Skeletal muscle tissue (tissue), 4 donors: Measurements from ENCODE around the gene CNNM3. TPM values are rescaled to one million over a fixed set of nuclear protein-coding genes. Genes with fewer than 3 reads are reported as not detected.
A peak's percentile ranks its signal among the peaks of the same experiment; 100 is the strongest.

ENCODE experiments used
- H3K27ac ChIP-seq: one replicate; pipeline ENCODE4 v1.7.0; 2013; ENCODE audit warnings: mild to moderate bottlenecking, low read depth, low read length, inconsistent platforms
- H3K27me3 ChIP-seq, 3 donors: one replicate each; pipeline ENCODE4 v1.7.0; 2013; ENCODE audit warnings: low read length in 3 of 3; ENCODE audit not compliant: control insufficient read depth in 3 of 3, insufficient read depth in 3 of 3
- H3K36me3 ChIP-seq, 3 donors: one replicate each; pipeline ENCODE4 v1.7.0; 2013; ENCODE audit warnings: low read length in 3 of 3; ENCODE audit not compliant: control insufficient read depth in 3 of 3, insufficient read depth in 3 of 3
- H3K4me1 ChIP-seq, 3 donors: one replicate each; pipeline ENCODE4 v1.7.0; 2013; ENCODE audit warnings: low read length in 3 of 3, mild to moderate bottlenecking in 3 of 3; ENCODE audit not compliant: control insufficient read depth in 3 of 3, insufficient read depth in 3 of 3
- H3K4me3 ChIP-seq, 3 donors: one replicate each; pipeline ENCODE4 v1.7.0; 2013; ENCODE audit warnings: low read length in 3 of 3
- H3K9ac ChIP-seq, 3 donors: one replicate each; pipeline ENCODE4 v1.7.0; 2013; ENCODE audit warnings: low read length in 3 of 3, mild to moderate bottlenecking in 3 of 3, moderate library complexity in 2 of 3, low read depth in 1 of 3
- H3K9me3 ChIP-seq, 3 donors: one replicate each; pipeline ENCODE4 v1.7.0; 2013; ENCODE audit warnings: low read length in 3 of 3; ENCODE audit not compliant: control insufficient read depth in 3 of 3
- total RNA-seq: library from RNA; depleted of rRNA; stranded (reverse); fragments of >200 nt; gene quantifications from one replicate; pipeline ENCODE4 v1.2.3, GENCODE V29; 2014
- donor health status: Osteomylitis.

The CNNM3 gene
- total RNA-seq, 1 donor from 2014 or later = 4.2 TPM

DNA sequence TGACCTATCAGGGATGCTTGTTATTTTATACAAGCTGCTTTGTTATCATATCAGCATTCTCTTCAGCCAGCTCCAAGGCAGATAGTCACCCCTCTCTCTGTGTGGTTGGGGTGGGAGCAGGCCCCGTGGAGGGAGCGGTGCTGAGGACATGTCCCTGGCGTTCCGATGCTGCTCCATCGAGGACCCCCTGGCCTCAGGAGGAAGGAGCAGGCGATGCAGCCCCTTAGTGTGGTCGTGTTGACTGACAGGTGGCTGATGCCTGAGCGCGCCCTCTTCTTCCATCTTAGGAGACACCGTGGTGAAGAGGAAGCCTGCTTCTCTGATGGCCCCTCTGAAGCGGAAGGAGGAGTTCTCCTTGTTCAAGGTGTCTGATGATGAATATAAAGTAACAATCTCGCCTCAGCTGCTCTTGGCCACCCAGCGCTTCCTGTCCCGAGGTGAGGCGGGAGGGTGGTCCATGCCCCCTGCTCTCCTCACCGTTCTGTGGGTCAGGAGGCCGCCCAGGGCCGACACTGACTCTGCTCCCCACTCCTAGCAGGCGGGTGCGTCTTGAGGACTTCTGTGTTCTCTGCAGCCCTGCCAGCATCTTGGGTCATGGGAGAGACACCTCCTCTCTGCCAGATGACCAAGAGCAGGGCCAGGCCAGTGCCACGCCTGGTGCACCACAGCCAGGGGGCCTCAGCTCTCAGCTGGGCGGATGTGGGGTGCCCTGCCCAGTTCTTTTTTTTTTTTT lies 10.6 kb downstream of the CNNM3 start:
- H3K36me3 ChIP-seq = peaks cover 59 to 61% (median 60%) of the 10 kb centered on the region in 3 donors
- peaks cover 14 to 30% (median 14%) of the 10 kb centered on the region in 3 donors for H3K4me1 ChIP-seq
- H3K9ac ChIP-seq = no peak overlapping the region
- no peak overlapping the region for H3K27ac ChIP-seq
- H3K9me3 ChIP-seq = no peaks in the 10 kb centered on the region
- no peak overlapping the region for H3K4me3 ChIP-seq
- H3K27me3 ChIP-seq = no peaks in the 10 kb centered on the region

DNA sequence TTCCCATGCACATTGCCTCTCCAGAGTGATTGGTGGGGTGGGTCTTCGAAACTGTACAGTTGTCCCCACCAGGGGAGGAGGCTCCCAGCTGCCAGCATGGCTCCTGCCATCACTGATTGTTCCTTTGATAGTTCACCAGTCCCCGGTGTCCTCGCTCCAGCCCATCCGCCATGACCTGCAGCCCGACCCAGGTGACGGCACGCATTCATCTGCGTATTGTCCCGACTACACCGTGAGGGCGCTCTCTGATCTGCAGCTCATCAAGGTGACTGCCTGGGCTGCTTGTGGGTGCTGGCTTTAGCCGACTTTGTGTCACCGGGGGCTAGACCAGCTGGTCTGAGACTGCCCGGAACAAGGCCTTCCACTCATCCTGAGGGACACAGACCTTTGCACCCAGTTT lies 12.4 kb downstream of the CNNM3 start:
- Histone ChIP-seq H3K4me3 (no peak overlapping the region), H3K4me1 (peaks cover 19 to 33% (median 20%) of the 10 kb centered on the region in 3 donors), H3K9me3 (no peaks in the 10 kb centered on the region), H3K27me3 (no peaks in the 10 kb centered on the region), H3K9ac (peak overlapping the region in 1 of 3 donors; percentile 8), H3K27ac (no peak overlapping the region), H3K36me3 (peaks cover 58 to 65% (median 61%) of the 10 kb centered on the region in 3 donors)

DNA sequence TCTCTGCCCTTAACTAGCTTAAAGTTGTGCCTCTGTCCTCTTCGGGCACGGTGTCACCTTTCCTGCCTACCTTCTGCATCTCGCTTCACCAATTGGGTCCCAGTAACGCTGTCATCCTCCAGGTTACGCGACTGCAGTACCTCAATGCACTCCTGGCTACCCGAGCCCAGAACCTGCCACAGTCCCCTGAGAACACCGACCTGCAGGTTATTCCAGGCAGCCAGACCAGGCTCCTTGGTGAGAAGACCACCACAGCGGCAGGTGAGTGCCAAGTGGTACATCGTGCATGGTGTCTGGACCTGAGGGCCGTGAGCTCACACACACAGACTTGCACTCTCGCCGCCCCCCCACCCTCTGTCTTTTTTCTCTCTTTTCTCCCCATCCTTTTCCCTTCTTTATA lies 12.8 kb downstream of the CNNM3 start:
- Histone ChIP-seq H3K9ac (peak overlapping the region in 1 of 3 donors; percentile 8), H3K4me3 (no peak overlapping the region), H3K4me1 (peaks cover 21 to 31% (median 22%) of the 10 kb centered on the region in 3 donors), H3K27me3 (no peaks in the 10 kb centered on the region), H3K9me3 (no peaks in the 10 kb centered on the region), H3K27ac (no peak overlapping the region), H3K36me3 (peaks cover 55 to 65% (median 61%) of the 10 kb centered on the region in 3 donors)

DNA sequence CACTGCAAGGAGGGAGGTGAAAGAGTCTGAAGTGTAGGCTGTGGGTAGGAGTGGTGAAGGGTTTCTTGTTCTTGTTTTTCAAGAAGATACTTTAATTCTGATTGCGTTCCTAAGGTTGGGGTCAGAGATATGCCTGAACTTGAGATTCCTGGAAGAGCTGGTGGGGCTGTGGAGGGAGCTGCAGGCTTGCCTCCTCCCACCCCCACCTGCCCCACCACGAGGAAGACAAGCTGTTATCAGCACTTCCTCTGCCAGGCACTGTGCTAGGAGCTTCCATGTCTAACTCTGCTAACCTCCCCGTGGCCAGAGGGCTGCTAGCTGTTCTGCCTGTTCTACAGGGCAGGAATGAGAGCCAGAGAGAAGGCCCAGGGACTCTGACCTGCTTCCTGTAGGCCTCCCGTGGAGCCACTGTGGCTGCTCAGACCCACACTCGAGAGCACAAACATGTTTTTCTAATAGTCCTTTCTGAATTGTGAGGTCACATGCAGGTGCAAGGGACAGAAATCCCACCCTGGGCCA lies 14.0 kb downstream of the CNNM3 start:
- Histone ChIP-seq H3K4me3 (no peak overlapping the region), H3K27ac (no peak overlapping the region), H3K36me3 (peaks cover 53 to 62% (median 54%) of the 10 kb centered on the region in 3 donors), H3K4me1 (peaks cover 18 to 26% (median 21%) of the 10 kb centered on the region in 3 donors), H3K9ac (no peak overlapping the region), H3K9me3 (no peaks in the 10 kb centered on the region), H3K27me3 (no peaks in the 10 kb centered on the region)

DNA sequence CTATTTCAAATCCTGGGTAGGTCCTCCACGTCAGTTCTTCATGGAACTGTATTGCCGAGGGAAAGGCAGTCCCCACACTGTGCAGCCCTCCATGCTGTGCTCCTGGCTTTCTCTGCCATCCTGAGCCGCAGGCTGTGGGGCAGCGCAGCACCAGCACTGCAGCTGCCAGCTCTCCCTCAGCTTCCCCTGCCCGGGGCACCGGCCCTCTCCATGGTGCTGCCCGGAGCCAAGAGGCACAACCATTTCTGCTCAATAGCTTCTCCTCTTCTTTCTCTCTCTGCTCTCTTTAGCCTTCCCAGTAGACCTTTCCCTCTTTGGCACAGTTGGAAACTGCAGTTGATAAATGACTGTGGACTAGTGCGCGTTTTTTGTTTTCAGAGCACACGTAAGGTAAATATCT lies 15.6 kb downstream of the CNNM3 start:
- H3K9ac ChIP-seq = peak overlapping the region in 1 of 3 donors; percentile 45
- peak overlapping the region; percentile 59 for H3K27ac ChIP-seq
- H3K4me3 ChIP-seq = no peak overlapping the region
- H3K9me3 ChIP-seq = no peaks in the 10 kb centered on the region
- H3K36me3 ChIP-seq = peaks cover 42 to 51% (median 43%) of the 10 kb centered on the region in 3 donors
- H3K4me1 ChIP-seq = peaks cover 18 to 26% (median 21%) of the 10 kb centered on the region in 3 donors
- no peaks in the 10 kb centered on the region for H3K27me3 ChIP-seq

DNA sequence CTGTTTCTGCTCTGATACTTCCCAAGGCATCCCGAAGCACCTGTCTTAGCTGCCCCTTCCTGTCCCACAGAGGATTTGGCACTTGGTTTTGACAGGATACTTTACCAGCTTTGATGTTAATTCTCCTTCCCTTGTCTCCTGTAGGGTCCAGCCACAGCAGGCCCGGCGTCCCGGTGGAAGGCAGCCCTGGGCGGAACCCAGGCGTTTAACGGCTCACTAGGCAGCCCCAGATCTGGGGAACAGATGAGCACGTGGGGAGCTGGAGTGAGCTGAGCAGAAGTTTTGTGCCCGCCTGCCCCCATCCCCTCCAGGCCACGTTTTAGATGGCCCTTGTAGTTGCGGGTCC lies 16.3 kb downstream of the CNNM3 start:
- H3K9ac ChIP-seq = peak overlapping the region in 2 of 3 donors; percentile 23 to 75
- H3K4me1 ChIP-seq = peaks cover 18 to 26% (median 21%) of the 10 kb centered on the region in 3 donors
- H3K36me3 ChIP-seq = peaks cover 40 to 51% (median 41%) of the 10 kb centered on the region in 3 donors
- H3K4me3 ChIP-seq = peak overlapping the region in 1 of 3 donors; percentile 58
- no peaks in the 10 kb centered on the region for H3K27me3 ChIP-seq
- H3K27ac ChIP-seq = peak overlapping the region; percentile 59
- no peaks in the 10 kb centered on the region for H3K9me3 ChIP-seq

DNA sequence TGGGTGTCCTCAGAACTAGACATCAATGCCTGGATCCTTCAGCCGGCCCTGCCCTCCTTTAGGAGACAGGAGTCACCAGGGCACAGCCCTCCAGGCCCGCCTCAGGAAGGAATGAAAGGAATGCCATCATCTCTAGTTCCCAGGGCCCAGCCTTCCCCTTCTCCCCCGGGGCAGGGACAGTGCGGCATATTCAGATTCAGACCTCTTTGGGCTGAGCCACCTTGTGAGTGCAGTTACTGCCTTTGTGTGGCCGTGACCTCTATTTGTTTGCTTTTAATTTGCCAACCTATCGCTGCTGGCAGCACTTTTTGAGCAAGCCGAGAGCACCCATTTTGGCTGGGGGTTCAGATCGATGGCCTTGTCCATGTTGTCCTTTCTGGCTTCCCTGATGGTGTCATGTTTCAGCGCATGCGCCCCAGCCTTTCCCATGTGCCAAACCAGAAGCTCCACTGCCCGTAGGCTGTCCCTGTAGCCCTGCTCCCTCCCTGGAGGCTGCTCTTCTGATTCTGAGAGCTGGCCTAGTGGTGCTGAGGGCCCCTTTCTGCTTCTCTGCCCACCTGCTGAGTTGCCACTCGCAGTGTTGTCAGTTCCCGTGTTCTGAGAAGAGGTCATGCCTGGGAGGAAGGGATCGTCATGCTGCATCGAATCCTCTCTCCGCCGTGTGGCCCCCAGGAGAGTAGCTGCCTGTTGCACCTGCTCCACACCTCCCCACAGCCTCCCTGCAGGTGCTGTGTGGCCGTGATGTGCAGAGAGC lies 16.9 kb downstream of the CNNM3 start:
- Histone ChIP-seq H3K9ac (peak overlapping the region in 2 of 3 donors; percentile 23 to 75), H3K9me3 (no peaks in the 10 kb centered on the region), H3K4me1 (peaks cover 18 to 30% (median 21%) of the 10 kb centered on the region in 3 donors), H3K27ac (peak overlapping the region; percentile 59), H3K4me3 (peak overlapping the region in 2 of 3 donors; percentile 10 to 60), H3K36me3 (peaks cover 40 to 51% (median 40%) of the 10 kb centered on the region in 3 donors), H3K27me3 (no peaks in the 10 kb centered on the region)

DNA sequence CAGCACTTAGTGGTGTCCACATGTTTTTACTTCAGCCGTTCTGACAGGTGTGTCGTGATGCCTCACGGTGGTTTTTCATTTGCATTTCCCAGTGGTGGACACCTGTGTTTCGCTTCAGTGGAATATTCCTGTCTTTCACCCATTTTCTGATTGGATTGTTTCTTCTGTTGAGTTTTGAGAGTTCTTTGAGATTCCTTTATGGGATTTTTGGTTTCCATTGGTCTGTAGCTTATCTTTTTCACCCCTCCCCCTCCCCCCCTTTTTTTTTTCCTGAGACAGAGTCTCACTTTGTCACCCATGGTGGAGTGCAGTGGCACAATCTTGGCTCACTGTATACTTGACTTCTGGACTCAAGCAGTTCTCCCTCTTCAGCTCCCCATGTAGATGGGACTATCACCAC lies 19.8 kb downstream of the CNNM3 start:
- no peak overlapping the region for H3K9ac ChIP-seq
- H3K4me1 ChIP-seq = peaks cover 35 to 56% (median 45%) of the 10 kb centered on the region in 3 donors
- no peaks in the 10 kb centered on the region for H3K27me3 ChIP-seq
- no peak overlapping the region for H3K4me3 ChIP-seq
- peak overlapping the region; percentile 47 for H3K27ac ChIP-seq
- peaks cover 48 to 53% (median 50%) of the 10 kb centered on the region in 3 donors for H3K36me3 ChIP-seq
- H3K9me3 ChIP-seq = no peaks in the 10 kb centered on the region

DNA sequence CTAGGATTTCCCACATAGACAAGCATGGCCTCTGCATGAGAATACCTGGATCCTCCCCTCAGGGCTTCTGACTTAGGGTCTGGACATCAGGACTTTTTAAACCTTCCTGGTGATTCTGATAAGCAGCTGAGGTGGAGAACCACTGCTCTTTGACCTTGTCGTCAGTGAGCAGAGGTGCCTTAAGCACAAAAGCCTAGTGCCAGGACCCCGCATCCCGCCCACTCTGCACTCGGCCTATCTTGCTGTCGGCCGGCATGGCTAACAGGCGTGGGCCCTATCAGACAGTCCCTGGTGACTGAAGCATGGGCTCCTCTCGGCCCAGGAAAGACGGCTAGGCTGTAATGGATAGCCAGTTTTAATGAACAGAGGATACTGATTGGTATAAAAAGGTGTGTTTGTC lies 21.5 kb downstream of the CNNM3 start:
- peaks cover 31 to 51% (median 40%) of the 10 kb centered on the region in 3 donors for H3K4me1 ChIP-seq
- no peaks in the 10 kb centered on the region for H3K27me3 ChIP-seq
- H3K36me3 ChIP-seq = peaks cover 42 to 47% (median 43%) of the 10 kb centered on the region in 3 donors
- peak overlapping the region in 1 of 3 donors; percentile 17 for H3K9ac ChIP-seq
- peak overlapping the region; percentile 47 for H3K27ac ChIP-seq
- no peaks in the 10 kb centered on the region for H3K9me3 ChIP-seq
- H3K4me3 ChIP-seq = no peak overlapping the region
